Lung (tissue), 12 donors: Measurements from ENCODE around the gene HOXC11. TPM values are rescaled to one million over a fixed set of nuclear protein-coding genes. Genes with fewer than 3 reads are reported as not detected.

Source experiments
- ATAC-seq: fragments of 200-7000 bp; cut with Tn5 transposase; one replicate; pipeline ENCODE4 v1.9.1; 2020; ENCODE audit warnings: moderate number of reproducible peaks; ENCODE audit not compliant: insufficient read depth, low FRiP score
- DNase-seq, 3 donors: peaks; one replicate each; pipeline ENCODE4 v3.0.0-alpha.2; 2013 to 2017
- H3K27ac ChIP-seq, 2 donors: one replicate each; pipeline ENCODE4 v1.5.1; 2013; ENCODE audit warnings: mild to moderate bottlenecking in 2 of 2, moderate library complexity in 2 of 2, control low read depth in 1 of 2, inconsistent platforms in 1 of 2, low read depth in 1 of 2, low read length in 1 of 2
- H3K27me3 ChIP-seq, 3 donors: one replicate each; pipeline ENCODE4 v1.5.1; 2013; ENCODE audit warnings: low read length in 2 of 3; ENCODE audit not compliant: control insufficient read depth in 3 of 3, insufficient read depth in 3 of 3
- H3K36me3 ChIP-seq, 4 donors: one replicate each; pipeline ENCODE4 v1.5.1; 2013; ENCODE audit warnings: low read length in 4 of 4, mild to moderate bottlenecking in 1 of 4, moderate library complexity in 1 of 4; ENCODE audit not compliant: control insufficient read depth in 4 of 4, insufficient read depth in 4 of 4
- H3K4me1 ChIP-seq, 5 donors: one replicate each; pipeline ENCODE4 v1.5.1; 2013; ENCODE audit warnings: low read length in 5 of 5, mild to moderate bottlenecking in 2 of 5, moderate library complexity in 1 of 5; ENCODE audit not compliant: control insufficient read depth in 5 of 5, insufficient read depth in 5 of 5
- H3K4me3 ChIP-seq: one replicate; pipeline ENCODE4 v1.5.1; 2013; ENCODE audit warnings: mild to moderate bottlenecking, control low read depth, moderate library complexity
- H3K9ac ChIP-seq, 2 donors: one replicate each; pipeline ENCODE4 v1.5.1; 2013; ENCODE audit warnings: low read length in 2 of 2, control low read depth in 1 of 2; ENCODE audit not compliant: insufficient read depth in 1 of 2
- H3K9me3 ChIP-seq, 4 donors: one replicate each; pipeline ENCODE4 v1.5.1; 2013; ENCODE audit warnings: low read length in 3 of 4, mild to moderate bottlenecking in 1 of 4, moderate library complexity in 1 of 4; ENCODE audit not compliant: control insufficient read depth in 4 of 4, insufficient read depth in 3 of 4
- WGBS, 2 donors: extraction: QIAGEN DNeasy Blood & Tissue Kit; methylation state at CpG; one replicate each; pipeline ENCODE4 v1.1.7; 2013; 5-methylcytosine and 5-hydroxymethylcytosine counted together
- polyA plus RNA-seq, 2 donors: library from polyadenylated mRNA; stranded (reverse); fragments of 200-250 nt; gene quantifications; one replicate each; pipeline ENCODE4 v1.2.1, GENCODE V29; 2013
- total RNA-seq, 2 donors: library from RNA; depleted of rRNA in 1 of 2; stranded (reverse); fragments of >200 nt in 1 of 2; gene quantifications; one replicate each; pipeline ENCODE4 v1.2.1, GENCODE V29; 2014 to 2021
- TF ChIP-seq, protein P1 (sequence below): IDR thresholded peaks from 2 replicates; pipeline ENCODE4 v1.5.1; 2012; ENCODE audit warnings: mild to moderate bottlenecking; ENCODE audit errors: control extremely low read depth, extremely low read depth
- donor health status: control.
- donor health status: control.
- donor health status: Bipolar disorder and iron deficiency.
- donor health status: healthy.
- donor health status: DM: yes; HTN: yes; CAD: no.

HOXC11 gene
- total and polyA plus RNA-seq, 4 donors: not detected

DNA sequence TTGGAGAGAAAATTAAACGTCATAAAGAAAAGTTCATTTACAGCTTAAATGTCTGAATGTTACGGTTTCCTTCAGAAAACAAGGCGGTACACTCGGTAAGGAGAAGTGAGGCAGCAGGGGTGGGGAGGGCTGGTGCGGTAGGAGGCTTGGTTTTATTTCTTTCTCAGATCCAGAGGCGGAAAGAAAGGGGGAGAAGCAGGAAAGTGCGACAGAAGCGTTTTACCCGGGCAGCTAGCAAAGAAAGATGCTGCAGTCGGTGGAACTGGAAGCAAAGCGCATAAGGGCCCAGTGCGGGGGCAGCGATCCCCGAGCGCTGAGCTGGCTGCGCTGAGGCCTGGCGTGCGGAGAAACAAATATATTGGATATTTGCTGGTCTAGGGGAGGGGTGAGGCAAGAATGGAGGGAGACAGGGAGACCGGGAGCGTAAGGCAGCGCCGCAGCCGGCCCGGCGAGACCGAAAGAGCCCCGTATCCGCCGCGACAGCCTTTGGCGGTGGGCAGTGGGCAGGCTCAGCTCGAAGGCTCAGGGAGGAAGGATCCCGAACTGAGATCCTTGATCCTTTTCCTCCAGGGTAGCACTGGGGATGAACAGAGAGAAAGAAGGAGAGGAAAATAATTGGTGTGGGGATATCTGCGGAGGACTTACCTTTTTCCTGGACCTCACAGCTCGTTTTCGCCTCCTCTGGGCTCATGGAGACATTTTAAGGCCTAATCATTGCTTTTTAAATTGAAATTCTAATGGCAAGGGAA, 6.4 kb upstream of the HOXC11 start:
- Histone ChIP-seq H3K36me3 (no peaks in the 10 kb centered on the region), H3K9ac (no peak overlapping the region), H3K27me3 (peaks cover 25 to 100% (median 97%) of the 10 kb centered on the region in 3 donors), H3K9me3 (peaks cover 0 to 7% (median 0%) of the 10 kb centered on the region in 4 donors), H3K27ac (no peak overlapping the region), H3K4me3 (no peak overlapping the region), H3K4me1 (peaks cover 0 to 7% (median 5%) of the 10 kb centered on the region in 5 donors)
- ATAC-seq (no peak), DNase-seq (no peak)
- TF ChIP-seq, protein P1, sequence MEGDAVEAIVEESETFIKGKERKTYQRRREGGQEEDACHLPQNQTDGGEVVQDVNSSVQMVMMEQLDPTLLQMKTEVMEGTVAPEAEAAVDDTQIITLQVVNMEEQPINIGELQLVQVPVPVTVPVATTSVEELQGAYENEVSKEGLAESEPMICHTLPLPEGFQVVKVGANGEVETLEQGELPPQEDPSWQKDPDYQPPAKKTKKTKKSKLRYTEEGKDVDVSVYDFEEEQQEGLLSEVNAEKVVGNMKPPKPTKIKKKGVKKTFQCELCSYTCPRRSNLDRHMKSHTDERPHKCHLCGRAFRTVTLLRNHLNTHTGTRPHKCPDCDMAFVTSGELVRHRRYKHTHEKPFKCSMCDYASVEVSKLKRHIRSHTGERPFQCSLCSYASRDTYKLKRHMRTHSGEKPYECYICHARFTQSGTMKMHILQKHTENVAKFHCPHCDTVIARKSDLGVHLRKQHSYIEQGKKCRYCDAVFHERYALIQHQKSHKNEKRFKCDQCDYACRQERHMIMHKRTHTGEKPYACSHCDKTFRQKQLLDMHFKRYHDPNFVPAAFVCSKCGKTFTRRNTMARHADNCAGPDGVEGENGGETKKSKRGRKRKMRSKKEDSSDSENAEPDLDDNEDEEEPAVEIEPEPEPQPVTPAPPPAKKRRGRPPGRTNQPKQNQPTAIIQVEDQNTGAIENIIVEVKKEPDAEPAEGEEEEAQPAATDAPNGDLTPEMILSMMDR: no peak
- 3 to 8% methylated on average over 36 of the region's 36 CpGs for WGBS, 2 donors

DNA sequence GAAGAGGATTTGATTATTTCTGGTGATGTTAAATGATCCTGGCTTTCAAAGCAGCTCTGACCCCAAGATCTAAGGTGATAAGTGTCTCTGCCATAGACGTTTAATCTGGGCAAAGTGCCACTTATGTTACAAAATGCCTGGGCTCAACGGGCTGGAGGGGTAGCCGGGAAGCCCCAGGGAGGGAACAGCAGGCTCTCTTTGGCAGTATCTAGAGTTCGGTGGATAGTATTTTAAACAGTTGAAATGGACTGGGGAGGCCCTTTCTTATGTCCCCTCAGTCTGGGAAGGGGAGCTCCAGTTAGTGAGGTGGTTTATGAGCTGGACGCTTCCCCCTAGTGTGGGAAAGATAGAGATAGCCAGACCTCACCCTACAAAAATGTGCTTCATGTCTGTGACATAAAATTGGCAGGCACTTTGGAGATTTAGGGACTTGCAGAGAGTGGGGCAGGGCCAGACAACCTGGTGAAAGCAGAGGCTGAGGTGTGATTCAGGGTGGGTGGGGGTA, 5.5 kb upstream of the HOXC11 start:
- Histone ChIP-seq H3K9ac (no peak overlapping the region), H3K9me3 (peaks cover 0 to 6% (median 0%) of the 10 kb centered on the region in 4 donors), H3K4me1 (peaks cover 0 to 7% (median 4%) of the 10 kb centered on the region in 5 donors), H3K27me3 (peaks cover 30 to 100% (median 98%) of the 10 kb centered on the region in 3 donors), H3K27ac (no peak overlapping the region), H3K4me3 (no peak overlapping the region), H3K36me3 (no peaks in the 10 kb centered on the region)
- TF ChIP-seq, protein P1: no peak
- DNase-seq (no peak), ATAC-seq (no peak)
- WGBS, 2 donors: 10 to 13% methylated on average over 5 of the region's 5 CpGs

DNA sequence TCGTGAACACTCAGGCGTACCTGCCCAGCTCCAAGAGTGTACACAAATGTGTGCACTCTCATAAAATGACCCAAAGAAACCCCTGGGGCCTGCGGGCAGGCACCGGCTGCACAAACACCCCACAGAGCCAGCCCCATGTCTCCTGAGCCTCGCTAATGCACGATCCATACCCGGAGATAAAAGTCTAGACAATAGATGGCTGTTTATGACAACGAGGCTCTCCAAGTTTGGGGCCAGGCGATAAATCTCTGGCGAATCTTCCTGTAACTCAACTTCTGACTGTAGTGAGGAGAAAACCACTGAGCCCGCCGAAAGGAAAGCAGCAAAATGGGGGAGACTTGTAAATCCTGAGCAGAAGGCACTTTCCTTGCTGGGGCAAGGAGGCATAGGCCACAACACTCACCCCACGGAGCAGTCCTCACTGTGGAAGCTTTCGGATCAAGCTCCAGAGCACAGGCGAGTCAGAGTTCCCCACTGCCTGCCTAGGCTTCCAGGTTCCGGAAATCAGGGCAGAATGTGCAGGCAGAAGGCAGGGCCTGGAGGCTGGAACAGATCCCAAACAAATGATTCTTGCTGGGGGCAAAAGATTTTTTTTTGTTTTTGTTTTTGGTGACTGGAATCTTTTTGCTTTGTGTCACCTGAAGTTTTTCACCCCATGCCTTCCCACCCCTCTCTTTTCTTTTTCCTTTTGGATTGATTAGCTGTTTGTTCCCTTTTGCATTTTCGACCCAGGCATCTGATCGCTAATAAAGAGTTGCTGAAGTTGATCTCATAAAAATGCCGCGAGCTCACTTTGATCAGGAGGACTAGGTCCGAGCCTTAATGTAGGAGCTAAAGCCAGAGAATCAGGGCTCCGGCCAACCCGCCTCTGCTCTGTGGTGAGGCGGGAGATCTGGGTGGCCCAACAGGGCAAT, 4.5 kb upstream of the HOXC11 start:
- Histone ChIP-seq H3K9me3 (peaks cover 0 to 12% (median 0%) of the 10 kb centered on the region in 4 donors), H3K9ac (no peak overlapping the region), H3K4me1 (peaks cover 0 to 7% (median 4%) of the 10 kb centered on the region in 5 donors), H3K4me3 (no peak overlapping the region), H3K36me3 (no peaks in the 10 kb centered on the region), H3K27ac (no peak overlapping the region), H3K27me3 (peaks cover 30 to 100% (median 98%) of the 10 kb centered on the region in 3 donors)
- ATAC-seq (no peak), DNase-seq (no peak)
- TF ChIP-seq, protein P1: no peak
- 14 to 18% methylated on average over 24 of the region's 24 CpGs for WGBS, 2 donors
